WTC11 (cell line): ENCODE results near the gene PFDN2. TPM values are rescaled to one million over a fixed set of nuclear protein-coding genes. Genes with fewer than 3 reads are reported as not detected.

ENCODE experiments used
- ATAC-seq: fragments of 200-7000 bp; cut with Tn5 transposase; 2 replicates; pipeline ENCODE4 v1.10.0; 2021; ENCODE audit warnings: mild to moderate bottlenecking, moderate library complexity
- CTCF ChIA-PET: fragments of 300-600 bp; sonication (Branson Sonifier 250); formaldehyde crosslinking; loops from one replicate; lab custom pipeline; 2021; ENCODE audit warnings: antibody characterized with exemption; lab: Charles Lee
- POLR2A ChIA-PET: fragments of 350-600 bp; sonication (Branson Sonifier 250); formaldehyde crosslinking; loops from one replicate; lab custom pipeline; 2021; ENCODE audit warnings: antibody characterized with exemption; lab: Charles Lee
- DNase-seq: peaks from one replicate; pipeline ENCODE4 v3.0.0; 2021; ENCODE audit warnings: low spot score
- H3K27ac Mint-ChIP-seq: 2 replicates; pipeline ENCODE4 v1.8.0; 2021; ENCODE audit warnings: mixed read lengths
- H3K27me3 Mint-ChIP-seq: 2 replicates; pipeline ENCODE4 v1.8.0; 2021; ENCODE audit warnings: low read depth, mild to moderate bottlenecking, moderate library complexity, mixed read lengths
- H3K36me3 Mint-ChIP-seq: 2 replicates; pipeline ENCODE4 v1.8.0; 2021; ENCODE audit warnings: mixed read lengths
- H3K4me1 Mint-ChIP-seq: 2 replicates; pipeline ENCODE4 v1.8.0; 2022; ENCODE audit warnings: mixed read lengths
- H3K4me3 Mint-ChIP-seq: 2 replicates; pipeline ENCODE4 v1.8.0; 2021; ENCODE audit warnings: mild to moderate bottlenecking, moderate library complexity, mixed read lengths
- H3K9me3 Mint-ChIP-seq: 2 replicates; pipeline ENCODE4 v1.8.0; 2021; ENCODE audit warnings: mixed read lengths
- ATF1 ChIP-seq: sonication (generic); formaldehyde crosslinking; IDR thresholded peaks from 2 replicates; pipeline ENCODE4 v1.8.1; 2023; ENCODE audit warnings: mild to moderate bottlenecking, moderate library complexity, missing genetic modification reagents
- CBFB ChIP-seq: sonication (generic); formaldehyde crosslinking; IDR thresholded peaks from 2 replicates; pipeline ENCODE4 v1.8.1; 2022; ENCODE audit warnings: mild to moderate bottlenecking, low read depth, missing genetic modification reagents
- ETV6 ChIP-seq: sonication (generic); formaldehyde crosslinking; IDR thresholded peaks from 2 replicates; pipeline ENCODE4 v1.8.1; 2022; ENCODE audit warnings: mild to moderate bottlenecking, missing genetic modification reagents
- FOXJ3 ChIP-seq: sonication (generic); formaldehyde crosslinking; IDR thresholded peaks from 2 replicates; pipeline ENCODE4 v1.9.0; 2021; ENCODE audit warnings: missing genetic modification reagents, mild to moderate bottlenecking, borderline replicate concordance
- RELA ChIP-seq: sonication (generic); formaldehyde crosslinking; IDR thresholded peaks from 2 replicates; pipeline ENCODE4 v1.8.1; 2022; ENCODE audit warnings: missing genetic modification reagents, mild to moderate bottlenecking, borderline replicate concordance
- SOX15 ChIP-seq: fragments of 250-450 bp; sonication (Bioruptor Pico); IDR thresholded peaks from 2 replicates; pipeline ENCODE4 v1.9.0; 2021; ENCODE audit warnings: mild to moderate bottlenecking
- SP1 ChIP-seq: sonication (generic); formaldehyde crosslinking; conservative IDR thresholded peaks from 2 replicates; pipeline ENCODE4 v1.8.1; 2022; ENCODE audit warnings: missing genetic modification reagents
- TEAD4 ChIP-seq: sonication (generic); formaldehyde crosslinking; IDR thresholded peaks from 2 replicates; pipeline ENCODE4 v1.8.0; 2022; ENCODE audit warnings: mild to moderate bottlenecking, missing genetic modification reagents
- USF2 ChIP-seq: sonication (generic); formaldehyde crosslinking; IDR thresholded peaks from 2 replicates; pipeline ENCODE4 v1.8.1; 2023; ENCODE audit warnings: mild to moderate bottlenecking, missing genetic modification reagents, moderate library complexity
- ZNF138 ChIP-seq: sonication (generic); formaldehyde crosslinking; conservative IDR thresholded peaks from 2 replicates; pipeline ENCODE4 v1.8.1; 2022; ENCODE audit warnings: mild to moderate bottlenecking, moderate library complexity, missing genetic modification reagents
- total RNA-seq: library from RNA; stranded (reverse); gene quantifications from 3 replicates; pipeline ENCODE4 v1.2.3, GENCODE V29; 2021
- TF ChIP-seq, protein P1 (sequence below): sonication (generic); formaldehyde crosslinking; IDR thresholded peaks from 2 replicates; pipeline ENCODE4 v1.8.1; 2023; ENCODE audit warnings: mild to moderate bottlenecking, missing genetic modification reagents, borderline replicate concordance
- TF ChIP-seq, protein P2 (sequence below): fragments of 250-450 bp; sonication (Bioruptor Pico); IDR thresholded peaks from 2 replicates; pipeline ENCODE4 v1.9.0; 2021; ENCODE audit warnings: mild to moderate bottlenecking, borderline replicate concordance
- TF ChIP-seq, protein P3 (sequence below): sonication (generic); formaldehyde crosslinking; IDR thresholded peaks from 2 replicates; pipeline ENCODE4 v1.8.0; 2022; ENCODE audit warnings: missing genetic modification reagents
- TF ChIP-seq, protein P4 (sequence below): fragments of 200-600 bp; IDR thresholded peaks from 2 replicates; pipeline ENCODE4 v1.8.0; 2022; ENCODE audit warnings: antibody characterized with exemption
- TF ChIP-seq, protein P5 (sequence below): fragments of 250-450 bp; sonication (Bioruptor Pico); conservative IDR thresholded peaks from 2 replicates; pipeline ENCODE4 v1.9.0; 2021; ENCODE audit warnings: mild to moderate bottlenecking

The PFDN2 gene
- total RNA-seq, 1 experiment from 2014 or later: 92.6 TPM

- TF ChIP-seq, protein P1, sequence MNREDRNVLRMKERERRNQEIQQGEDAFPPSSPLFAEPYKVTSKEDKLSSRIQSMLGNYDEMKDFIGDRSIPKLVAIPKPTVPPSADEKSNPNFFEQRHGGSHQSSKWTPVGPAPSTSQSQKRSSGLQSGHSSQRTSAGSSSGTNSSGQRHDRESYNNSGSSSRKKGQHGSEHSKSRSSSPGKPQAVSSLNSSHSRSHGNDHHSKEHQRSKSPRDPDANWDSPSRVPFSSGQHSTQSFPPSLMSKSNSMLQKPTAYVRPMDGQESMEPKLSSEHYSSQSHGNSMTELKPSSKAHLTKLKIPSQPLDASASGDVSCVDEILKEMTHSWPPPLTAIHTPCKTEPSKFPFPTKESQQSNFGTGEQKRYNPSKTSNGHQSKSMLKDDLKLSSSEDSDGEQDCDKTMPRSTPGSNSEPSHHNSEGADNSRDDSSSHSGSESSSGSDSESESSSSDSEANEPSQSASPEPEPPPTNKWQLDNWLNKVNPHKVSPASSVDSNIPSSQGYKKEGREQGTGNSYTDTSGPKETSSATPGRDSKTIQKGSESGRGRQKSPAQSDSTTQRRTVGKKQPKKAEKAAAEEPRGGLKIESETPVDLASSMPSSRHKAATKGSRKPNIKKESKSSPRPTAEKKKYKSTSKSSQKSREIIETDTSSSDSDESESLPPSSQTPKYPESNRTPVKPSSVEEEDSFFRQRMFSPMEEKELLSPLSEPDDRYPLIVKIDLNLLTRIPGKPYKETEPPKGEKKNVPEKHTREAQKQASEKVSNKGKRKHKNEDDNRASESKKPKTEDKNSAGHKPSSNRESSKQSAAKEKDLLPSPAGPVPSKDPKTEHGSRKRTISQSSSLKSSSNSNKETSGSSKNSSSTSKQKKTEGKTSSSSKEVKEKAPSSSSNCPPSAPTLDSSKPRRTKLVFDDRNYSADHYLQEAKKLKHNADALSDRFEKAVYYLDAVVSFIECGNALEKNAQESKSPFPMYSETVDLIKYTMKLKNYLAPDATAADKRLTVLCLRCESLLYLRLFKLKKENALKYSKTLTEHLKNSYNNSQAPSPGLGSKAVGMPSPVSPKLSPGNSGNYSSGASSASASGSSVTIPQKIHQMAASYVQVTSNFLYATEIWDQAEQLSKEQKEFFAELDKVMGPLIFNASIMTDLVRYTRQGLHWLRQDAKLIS (CRISPR knock-in tag): no peak
- TF ChIP-seq SOX15 (CRISPR knock-in tag): no peak
- TF ChIP-seq ATF1 (CRISPR knock-in tag): no peak
- no peak for TF ChIP-seq FOXJ3 (CRISPR knock-in tag)
Measured at GRCh38 chr1:161115132-161115711, 2.6 kb downstream of the PFDN2 start (continued).

- Mint-ChIP-seq H3K36me3 (peaks cover 3% of the 10 kb centered on the region; the same call in 1 of the 2 replicates), H3K27ac (no peak overlapping the region; the same call in 1 of the 2 replicates), H3K4me1 (peaks cover 24% of the 10 kb centered on the region), H3K27me3 (no peaks in the 10 kb centered on the region), H3K9me3 (no peaks in the 10 kb centered on the region), H3K4me3 (no peak overlapping the region)
- CTCF ChIA-PET: interaction anchor here (0.6 kb wide), 1 partner anchor 29 kb away, joined by 3 read pairs; no protein-coding TSS in a partner anchor
- no peak for DNase-seq
- no peak for ATAC-seq
- POLR2A ChIA-PET: no interaction called here
- TF ChIP-seq TEAD4: no peak
Measured at GRCh38 chr1:161114556-161114955, 3.3 kb downstream of the PFDN2 start.

- CTCF ChIA-PET: interaction anchor here (0.6 kb wide), 1 partner anchor 29 kb away, joined by 3 read pairs; no protein-coding TSS in a partner anchor
- H3K27me3 Mint-ChIP-seq: no peaks in the 10 kb centered on the region
- TF ChIP-seq USF2: no peak
- TF ChIP-seq, protein P2, sequence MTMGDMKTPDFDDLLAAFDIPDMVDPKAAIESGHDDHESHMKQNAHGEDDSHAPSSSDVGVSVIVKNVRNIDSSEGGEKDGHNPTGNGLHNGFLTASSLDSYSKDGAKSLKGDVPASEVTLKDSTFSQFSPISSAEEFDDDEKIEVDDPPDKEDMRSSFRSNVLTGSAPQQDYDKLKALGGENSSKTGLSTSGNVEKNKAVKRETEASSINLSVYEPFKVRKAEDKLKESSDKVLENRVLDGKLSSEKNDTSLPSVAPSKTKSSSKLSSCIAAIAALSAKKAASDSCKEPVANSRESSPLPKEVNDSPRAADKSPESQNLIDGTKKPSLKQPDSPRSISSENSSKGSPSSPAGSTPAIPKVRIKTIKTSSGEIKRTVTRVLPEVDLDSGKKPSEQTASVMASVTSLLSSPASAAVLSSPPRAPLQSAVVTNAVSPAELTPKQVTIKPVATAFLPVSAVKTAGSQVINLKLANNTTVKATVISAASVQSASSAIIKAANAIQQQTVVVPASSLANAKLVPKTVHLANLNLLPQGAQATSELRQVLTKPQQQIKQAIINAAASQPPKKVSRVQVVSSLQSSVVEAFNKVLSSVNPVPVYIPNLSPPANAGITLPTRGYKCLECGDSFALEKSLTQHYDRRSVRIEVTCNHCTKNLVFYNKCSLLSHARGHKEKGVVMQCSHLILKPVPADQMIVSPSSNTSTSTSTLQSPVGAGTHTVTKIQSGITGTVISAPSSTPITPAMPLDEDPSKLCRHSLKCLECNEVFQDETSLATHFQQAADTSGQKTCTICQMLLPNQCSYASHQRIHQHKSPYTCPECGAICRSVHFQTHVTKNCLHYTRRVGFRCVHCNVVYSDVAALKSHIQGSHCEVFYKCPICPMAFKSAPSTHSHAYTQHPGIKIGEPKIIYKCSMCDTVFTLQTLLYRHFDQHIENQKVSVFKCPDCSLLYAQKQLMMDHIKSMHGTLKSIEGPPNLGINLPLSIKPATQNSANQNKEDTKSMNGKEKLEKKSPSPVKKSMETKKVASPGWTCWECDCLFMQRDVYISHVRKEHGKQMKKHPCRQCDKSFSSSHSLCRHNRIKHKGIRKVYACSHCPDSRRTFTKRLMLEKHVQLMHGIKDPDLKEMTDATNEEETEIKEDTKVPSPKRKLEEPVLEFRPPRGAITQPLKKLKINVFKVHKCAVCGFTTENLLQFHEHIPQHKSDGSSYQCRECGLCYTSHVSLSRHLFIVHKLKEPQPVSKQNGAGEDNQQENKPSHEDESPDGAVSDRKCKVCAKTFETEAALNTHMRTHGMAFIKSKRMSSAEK (CRISPR knock-in tag): no peak
- TF ChIP-seq ETV6: no peak
- TF ChIP-seq, protein P3, sequence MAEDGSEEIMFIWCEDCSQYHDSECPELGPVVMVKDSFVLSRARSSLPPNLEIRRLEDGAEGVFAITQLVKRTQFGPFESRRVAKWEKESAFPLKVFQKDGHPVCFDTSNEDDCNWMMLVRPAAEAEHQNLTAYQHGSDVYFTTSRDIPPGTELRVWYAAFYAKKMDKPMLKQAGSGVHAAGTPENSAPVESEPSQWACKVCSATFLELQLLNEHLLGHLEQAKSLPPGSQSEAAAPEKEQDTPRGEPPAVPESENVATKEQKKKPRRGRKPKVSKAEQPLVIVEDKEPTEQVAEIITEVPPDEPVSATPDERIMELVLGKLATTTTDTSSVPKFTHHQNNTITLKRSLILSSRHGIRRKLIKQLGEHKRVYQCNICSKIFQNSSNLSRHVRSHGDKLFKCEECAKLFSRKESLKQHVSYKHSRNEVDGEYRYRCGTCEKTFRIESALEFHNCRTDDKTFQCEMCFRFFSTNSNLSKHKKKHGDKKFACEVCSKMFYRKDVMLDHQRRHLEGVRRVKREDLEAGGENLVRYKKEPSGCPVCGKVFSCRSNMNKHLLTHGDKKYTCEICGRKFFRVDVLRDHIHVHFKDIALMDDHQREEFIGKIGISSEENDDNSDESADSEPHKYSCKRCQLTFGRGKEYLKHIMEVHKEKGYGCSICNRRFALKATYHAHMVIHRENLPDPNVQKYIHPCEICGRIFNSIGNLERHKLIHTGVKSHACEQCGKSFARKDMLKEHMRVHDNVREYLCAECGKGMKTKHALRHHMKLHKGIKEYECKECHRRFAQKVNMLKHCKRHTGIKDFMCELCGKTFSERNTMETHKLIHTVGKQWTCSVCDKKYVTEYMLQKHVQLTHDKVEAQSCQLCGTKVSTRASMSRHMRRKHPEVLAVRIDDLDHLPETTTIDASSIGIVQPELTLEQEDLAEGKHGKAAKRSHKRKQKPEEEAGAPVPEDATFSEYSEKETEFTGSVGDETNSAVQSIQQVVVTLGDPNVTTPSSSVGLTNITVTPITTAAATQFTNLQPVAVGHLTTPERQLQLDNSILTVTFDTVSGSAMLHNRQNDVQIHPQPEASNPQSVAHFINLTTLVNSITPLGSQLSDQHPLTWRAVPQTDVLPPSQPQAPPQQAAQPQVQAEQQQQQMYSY (CRISPR knock-in tag): no peak
- TF ChIP-seq, protein P4, sequence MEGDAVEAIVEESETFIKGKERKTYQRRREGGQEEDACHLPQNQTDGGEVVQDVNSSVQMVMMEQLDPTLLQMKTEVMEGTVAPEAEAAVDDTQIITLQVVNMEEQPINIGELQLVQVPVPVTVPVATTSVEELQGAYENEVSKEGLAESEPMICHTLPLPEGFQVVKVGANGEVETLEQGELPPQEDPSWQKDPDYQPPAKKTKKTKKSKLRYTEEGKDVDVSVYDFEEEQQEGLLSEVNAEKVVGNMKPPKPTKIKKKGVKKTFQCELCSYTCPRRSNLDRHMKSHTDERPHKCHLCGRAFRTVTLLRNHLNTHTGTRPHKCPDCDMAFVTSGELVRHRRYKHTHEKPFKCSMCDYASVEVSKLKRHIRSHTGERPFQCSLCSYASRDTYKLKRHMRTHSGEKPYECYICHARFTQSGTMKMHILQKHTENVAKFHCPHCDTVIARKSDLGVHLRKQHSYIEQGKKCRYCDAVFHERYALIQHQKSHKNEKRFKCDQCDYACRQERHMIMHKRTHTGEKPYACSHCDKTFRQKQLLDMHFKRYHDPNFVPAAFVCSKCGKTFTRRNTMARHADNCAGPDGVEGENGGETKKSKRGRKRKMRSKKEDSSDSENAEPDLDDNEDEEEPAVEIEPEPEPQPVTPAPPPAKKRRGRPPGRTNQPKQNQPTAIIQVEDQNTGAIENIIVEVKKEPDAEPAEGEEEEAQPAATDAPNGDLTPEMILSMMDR: no peak
- no peak for TF ChIP-seq RELA (CRISPR knock-in tag)
- TF ChIP-seq ZNF138 (CRISPR knock-in tag): no peak
- TF ChIP-seq, protein P5, sequence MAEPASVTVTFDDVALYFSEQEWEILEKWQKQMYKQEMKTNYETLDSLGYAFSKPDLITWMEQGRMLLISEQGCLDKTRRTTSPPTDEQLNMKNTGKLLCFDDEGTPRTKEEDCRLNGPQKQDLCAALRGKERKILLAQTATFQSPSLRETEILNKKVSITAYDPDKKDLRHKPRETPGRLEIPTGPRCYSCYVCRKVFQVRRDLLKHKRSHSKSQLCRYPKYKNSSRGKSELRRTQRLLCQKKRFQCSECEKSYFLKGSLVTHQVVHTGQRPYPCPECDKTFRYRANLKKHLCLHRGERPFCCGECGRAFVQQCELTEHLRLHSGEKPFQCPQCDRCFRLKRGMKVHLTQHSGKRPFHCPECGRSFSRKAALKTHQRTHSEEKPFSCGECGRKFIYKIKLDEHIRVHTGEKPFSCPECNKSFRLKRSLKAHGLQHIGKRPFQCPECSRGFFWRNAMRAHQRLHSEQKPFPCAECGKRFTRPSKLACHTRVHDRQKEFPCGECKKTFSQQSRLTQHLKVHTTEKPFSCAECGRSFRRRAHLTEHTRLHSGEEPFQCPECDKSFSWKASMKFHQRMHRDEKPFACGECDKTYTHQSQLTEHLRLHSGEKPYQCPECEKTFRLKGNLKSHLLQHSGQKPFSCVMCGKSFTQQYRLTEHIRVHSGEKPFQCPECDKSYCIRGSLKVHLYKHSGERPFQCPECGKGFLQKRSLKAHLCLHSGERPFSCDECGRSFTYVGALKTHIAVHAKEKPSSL: no peak
- no peak for TF ChIP-seq SP1 (CRISPR knock-in tag)
- TF ChIP-seq CBFB (CRISPR knock-in tag): no peak
Measured at GRCh38 chr1:161113915-161114314, 3.9 kb downstream of the PFDN2 start.

More at GRCh38 chr1:161113915-161114314, 3.9 kb downstream of the PFDN2 start:
- no peak for ATAC-seq
- H3K4me1 Mint-ChIP-seq: peaks cover 18% of the 10 kb centered on the region
- no peak for DNase-seq
- no peak overlapping the region for H3K4me3 Mint-ChIP-seq
- POLR2A ChIA-PET: no interaction called here
- H3K36me3 Mint-ChIP-seq: peaks cover 3% of the 10 kb centered on the region; the same call in 1 of the 2 replicates
- H3K9me3 Mint-ChIP-seq: no peaks in the 10 kb centered on the region
- no peak overlapping the region for H3K27ac Mint-ChIP-seq
